K562 (cell line): ENCODE measurements around the gene PTPRU. TPM values are rescaled to one million over a fixed set of nuclear protein-coding genes. Genes with fewer than 3 reads are reported as not detected.

Experiments
- CAMTA2 ChIP-seq: fragments of 250-450 bp; sonication (Bioruptor Pico); conservative IDR thresholded peaks from 2 replicates; pipeline ENCODE4 v1.5.1; 2022
- EP400 ChIP-seq: fragments of 450-650 bp; IDR thresholded peaks from 2 replicates; pipeline ENCODE4 v1.6.1; 2017; ENCODE audit warnings: antibody characterized with exemption, mild to moderate bottlenecking, moderate library complexity
- SRSF1 ChIP-seq: fragments of 200-400 bp; formaldehyde crosslinking; IDR thresholded peaks from 2 replicates; pipeline ENCODE4 v1.6.1; 2017; ENCODE audit warnings: mild to moderate bottlenecking, low read depth, low read length, moderate library complexity
- TEAD1 ChIP-seq, 2 experiments: fragments of 450-650 bp in 1 of 2; sonication (generic) in 1 of 2; formaldehyde crosslinking; IDR thresholded peaks; 2 replicates each; pipeline versions ENCODE4 v1.4.0 to v1.8.0; 2020 to 2022; ENCODE audit warnings: mild to moderate bottlenecking in 2 of 2, missing genetic modification reagents in 1 of 2
- polyA plus RNA-seq, 8 experiments: library from polyadenylated mRNA; depleted of rRNA in 4 of 8; stranded (reverse) in 5 of 8; unstranded in 3 of 8; fragments of >200 nt; fragmentation: Nextera tagmentation in 2 of 8; fragmentation: Illumina TruSeq in 1 of 8; extraction: Ambion mirVana in 2 of 8; extraction: Trizol in 1 of 8; gene quantifications; 2 replicates each; pipeline versions ENCODE4 v1.2.1 to v1.2.3, GENCODE V29; 2011 to 2014; ENCODE audit warnings: inconsistent platforms in 1 of 8, missing spikeins in 1 of 8
- total RNA-seq, 7 experiments: library from RNA; depleted of rRNA in 6 of 7; stranded (reverse); fragments of >200 nt in 6 of 7; fragmentation: Illumina TruSeq in 2 of 7; extraction: Trizol in 2 of 7; gene quantifications; 2 replicates each; pipeline versions ENCODE4 v1.2.1 to v1.2.3, GENCODE V29; 2011 to 2021; ENCODE audit warnings: low replicate concordance in 1 of 7
- TF ChIP-seq, protein P1 (sequence below): fragments of 450-650 bp; IDR thresholded peaks from 2 replicates; pipeline ENCODE4 v1.6.1; 2016; ENCODE audit warnings: low read depth
- TF ChIP-seq, protein P2 (sequence below): fragments of 450-650 bp; IDR thresholded peaks from 2 replicates; pipeline ENCODE4 v1.6.1; 2016; ENCODE audit warnings: mild to moderate bottlenecking, moderate library complexity

The PTPRU gene
- total and polyA plus RNA-seq, 9 of the 15 experiments (the other 6 are each of a cell fraction or from before 2014, with no cell fraction given) = 0.01 to 2.9 (median 1.0) TPM

DNA sequence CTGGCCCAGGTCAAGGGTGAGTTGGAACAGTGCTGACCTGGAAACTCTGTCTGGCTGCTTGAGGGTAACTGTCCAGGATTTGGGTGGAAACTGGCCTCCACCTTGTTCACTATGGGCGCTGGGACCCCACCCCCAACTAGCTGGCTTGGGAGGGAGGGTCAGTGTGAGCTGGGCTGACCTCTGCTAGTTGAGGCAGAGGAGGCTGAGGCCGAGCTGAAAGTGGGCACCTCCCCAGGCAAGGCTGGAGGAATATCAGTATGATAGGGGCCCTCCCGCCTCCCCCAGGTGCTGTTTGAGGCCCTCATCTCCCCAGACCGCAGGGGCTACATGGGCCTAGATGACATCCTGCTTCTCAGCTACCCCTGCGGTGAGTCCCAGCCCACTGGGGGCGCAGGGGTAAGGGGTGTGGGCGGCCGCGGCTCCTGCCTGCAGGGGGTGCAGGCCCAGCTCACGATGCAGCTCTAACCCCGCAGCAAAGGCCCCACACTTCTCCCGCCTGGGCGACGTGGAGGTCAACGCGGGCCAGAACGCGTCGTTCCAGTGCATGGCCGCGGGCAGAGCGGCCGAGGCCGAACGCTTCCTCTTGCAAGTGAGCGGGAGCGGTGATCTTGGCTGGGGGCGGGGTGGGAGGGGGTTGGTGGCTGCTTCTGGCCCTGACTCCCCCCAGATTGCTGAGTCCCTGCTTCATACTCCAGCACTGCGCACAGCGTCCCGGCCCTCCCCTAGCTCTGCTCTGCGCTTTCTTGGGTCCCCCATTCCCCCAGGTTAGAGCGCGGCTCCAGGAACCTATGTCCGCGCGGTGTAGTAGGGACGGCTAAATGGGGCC, 22.9 kb downstream of the PTPRU start (continued):
- TF ChIP-seq, protein P1, sequence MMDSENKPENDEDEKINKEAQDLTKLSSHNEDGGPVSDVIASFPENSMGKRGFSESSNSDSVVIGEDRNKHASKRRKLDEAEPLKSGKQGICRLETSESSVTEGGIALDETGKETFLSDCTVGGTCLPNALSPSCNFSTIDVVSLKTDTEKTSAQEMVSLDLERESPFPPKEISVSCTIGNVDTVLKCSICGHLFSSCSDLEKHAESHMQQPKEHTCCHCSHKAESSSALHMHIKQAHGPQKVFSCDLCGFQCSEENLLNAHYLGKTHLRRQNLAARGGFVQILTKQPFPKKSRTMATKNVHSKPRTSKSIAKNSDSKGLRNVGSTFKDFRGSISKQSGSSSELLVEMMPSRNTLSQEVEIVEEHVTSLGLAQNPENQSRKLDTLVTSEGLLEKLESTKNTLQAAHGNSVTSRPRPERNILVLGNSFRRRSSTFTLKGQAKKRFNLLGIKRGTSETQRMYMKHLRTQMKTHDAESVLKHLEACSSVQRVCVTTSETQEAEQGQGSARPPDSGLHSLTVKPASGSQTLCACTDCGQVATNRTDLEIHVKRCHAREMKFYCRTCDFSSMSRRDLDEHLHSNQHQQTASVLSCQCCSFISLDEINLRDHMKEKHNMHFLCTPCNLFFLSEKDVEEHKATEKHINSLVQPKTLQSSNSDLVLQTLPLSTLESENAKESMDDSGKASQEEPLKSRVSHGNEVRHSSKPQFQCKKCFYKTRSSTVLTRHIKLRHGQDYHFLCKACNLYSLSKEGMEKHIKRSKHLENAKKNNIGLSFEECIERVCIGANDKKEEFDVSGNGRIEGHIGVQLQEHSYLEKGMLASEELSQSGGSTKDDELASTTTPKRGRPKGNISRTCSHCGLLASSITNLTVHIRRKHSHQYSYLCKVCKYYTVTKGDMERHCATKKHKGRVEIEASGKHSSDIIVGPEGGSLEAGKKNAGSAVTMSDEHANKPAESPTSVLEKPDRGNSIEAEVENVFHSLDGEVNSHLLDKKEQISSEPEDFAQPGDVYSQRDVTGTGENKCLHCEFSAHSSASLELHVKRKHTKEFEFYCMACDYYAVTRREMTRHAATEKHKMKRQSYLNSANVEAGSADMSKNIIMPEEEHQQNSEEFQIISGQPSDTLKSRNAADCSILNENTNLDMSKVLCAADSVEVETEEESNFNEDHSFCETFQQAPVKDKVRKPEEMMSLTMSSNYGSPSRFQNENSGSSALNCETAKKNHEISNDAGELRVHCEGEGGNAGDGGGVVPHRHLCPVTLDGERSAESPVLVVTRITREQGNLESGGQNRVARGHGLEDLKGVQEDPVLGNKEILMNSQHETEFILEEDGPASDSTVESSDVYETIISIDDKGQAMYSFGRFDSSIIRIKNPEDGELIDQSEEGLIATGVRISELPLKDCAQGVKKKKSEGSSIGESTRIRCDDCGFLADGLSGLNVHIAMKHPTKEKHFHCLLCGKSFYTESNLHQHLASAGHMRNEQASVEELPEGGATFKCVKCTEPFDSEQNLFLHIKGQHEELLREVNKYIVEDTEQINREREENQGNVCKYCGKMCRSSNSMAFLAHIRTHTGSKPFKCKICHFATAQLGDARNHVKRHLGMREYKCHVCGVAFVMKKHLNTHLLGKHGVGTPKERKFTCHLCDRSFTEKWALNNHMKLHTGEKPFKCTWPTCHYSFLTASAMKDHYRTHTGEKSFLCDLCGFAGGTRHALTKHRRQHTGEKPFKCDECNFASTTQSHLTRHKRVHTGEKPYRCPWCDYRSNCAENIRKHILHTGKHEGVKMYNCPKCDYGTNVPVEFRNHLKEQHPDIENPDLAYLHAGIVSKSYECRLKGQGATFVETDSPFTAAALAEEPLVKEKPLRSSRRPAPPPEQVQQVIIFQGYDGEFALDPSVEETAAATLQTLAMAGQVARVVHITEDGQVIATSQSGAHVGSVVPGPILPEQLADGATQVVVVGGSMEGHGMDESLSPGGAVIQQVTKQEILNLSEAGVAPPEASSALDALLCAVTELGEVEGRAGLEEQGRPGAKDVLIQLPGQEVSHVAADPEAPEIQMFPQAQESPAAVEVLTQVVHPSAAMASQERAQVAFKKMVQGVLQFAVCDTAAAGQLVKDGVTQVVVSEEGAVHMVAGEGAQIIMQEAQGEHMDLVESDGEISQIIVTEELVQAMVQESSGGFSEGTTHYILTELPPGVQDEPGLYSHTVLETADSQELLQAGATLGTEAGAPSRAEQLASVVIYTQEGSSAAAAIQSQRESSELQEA = no peak
- TF ChIP-seq TEAD1 (CRISPR knock-in tag; IDR thresholded peaks at IDR 0.05) (0 out of 4 replicates have a peak, but pooled peaks of 1 of the 2 experiments have one; percentile 44), SRSF1 (no peak), EP400 (no peak), CAMTA2 (CRISPR knock-in tag) (no peak)
- TF ChIP-seq, protein P2, sequence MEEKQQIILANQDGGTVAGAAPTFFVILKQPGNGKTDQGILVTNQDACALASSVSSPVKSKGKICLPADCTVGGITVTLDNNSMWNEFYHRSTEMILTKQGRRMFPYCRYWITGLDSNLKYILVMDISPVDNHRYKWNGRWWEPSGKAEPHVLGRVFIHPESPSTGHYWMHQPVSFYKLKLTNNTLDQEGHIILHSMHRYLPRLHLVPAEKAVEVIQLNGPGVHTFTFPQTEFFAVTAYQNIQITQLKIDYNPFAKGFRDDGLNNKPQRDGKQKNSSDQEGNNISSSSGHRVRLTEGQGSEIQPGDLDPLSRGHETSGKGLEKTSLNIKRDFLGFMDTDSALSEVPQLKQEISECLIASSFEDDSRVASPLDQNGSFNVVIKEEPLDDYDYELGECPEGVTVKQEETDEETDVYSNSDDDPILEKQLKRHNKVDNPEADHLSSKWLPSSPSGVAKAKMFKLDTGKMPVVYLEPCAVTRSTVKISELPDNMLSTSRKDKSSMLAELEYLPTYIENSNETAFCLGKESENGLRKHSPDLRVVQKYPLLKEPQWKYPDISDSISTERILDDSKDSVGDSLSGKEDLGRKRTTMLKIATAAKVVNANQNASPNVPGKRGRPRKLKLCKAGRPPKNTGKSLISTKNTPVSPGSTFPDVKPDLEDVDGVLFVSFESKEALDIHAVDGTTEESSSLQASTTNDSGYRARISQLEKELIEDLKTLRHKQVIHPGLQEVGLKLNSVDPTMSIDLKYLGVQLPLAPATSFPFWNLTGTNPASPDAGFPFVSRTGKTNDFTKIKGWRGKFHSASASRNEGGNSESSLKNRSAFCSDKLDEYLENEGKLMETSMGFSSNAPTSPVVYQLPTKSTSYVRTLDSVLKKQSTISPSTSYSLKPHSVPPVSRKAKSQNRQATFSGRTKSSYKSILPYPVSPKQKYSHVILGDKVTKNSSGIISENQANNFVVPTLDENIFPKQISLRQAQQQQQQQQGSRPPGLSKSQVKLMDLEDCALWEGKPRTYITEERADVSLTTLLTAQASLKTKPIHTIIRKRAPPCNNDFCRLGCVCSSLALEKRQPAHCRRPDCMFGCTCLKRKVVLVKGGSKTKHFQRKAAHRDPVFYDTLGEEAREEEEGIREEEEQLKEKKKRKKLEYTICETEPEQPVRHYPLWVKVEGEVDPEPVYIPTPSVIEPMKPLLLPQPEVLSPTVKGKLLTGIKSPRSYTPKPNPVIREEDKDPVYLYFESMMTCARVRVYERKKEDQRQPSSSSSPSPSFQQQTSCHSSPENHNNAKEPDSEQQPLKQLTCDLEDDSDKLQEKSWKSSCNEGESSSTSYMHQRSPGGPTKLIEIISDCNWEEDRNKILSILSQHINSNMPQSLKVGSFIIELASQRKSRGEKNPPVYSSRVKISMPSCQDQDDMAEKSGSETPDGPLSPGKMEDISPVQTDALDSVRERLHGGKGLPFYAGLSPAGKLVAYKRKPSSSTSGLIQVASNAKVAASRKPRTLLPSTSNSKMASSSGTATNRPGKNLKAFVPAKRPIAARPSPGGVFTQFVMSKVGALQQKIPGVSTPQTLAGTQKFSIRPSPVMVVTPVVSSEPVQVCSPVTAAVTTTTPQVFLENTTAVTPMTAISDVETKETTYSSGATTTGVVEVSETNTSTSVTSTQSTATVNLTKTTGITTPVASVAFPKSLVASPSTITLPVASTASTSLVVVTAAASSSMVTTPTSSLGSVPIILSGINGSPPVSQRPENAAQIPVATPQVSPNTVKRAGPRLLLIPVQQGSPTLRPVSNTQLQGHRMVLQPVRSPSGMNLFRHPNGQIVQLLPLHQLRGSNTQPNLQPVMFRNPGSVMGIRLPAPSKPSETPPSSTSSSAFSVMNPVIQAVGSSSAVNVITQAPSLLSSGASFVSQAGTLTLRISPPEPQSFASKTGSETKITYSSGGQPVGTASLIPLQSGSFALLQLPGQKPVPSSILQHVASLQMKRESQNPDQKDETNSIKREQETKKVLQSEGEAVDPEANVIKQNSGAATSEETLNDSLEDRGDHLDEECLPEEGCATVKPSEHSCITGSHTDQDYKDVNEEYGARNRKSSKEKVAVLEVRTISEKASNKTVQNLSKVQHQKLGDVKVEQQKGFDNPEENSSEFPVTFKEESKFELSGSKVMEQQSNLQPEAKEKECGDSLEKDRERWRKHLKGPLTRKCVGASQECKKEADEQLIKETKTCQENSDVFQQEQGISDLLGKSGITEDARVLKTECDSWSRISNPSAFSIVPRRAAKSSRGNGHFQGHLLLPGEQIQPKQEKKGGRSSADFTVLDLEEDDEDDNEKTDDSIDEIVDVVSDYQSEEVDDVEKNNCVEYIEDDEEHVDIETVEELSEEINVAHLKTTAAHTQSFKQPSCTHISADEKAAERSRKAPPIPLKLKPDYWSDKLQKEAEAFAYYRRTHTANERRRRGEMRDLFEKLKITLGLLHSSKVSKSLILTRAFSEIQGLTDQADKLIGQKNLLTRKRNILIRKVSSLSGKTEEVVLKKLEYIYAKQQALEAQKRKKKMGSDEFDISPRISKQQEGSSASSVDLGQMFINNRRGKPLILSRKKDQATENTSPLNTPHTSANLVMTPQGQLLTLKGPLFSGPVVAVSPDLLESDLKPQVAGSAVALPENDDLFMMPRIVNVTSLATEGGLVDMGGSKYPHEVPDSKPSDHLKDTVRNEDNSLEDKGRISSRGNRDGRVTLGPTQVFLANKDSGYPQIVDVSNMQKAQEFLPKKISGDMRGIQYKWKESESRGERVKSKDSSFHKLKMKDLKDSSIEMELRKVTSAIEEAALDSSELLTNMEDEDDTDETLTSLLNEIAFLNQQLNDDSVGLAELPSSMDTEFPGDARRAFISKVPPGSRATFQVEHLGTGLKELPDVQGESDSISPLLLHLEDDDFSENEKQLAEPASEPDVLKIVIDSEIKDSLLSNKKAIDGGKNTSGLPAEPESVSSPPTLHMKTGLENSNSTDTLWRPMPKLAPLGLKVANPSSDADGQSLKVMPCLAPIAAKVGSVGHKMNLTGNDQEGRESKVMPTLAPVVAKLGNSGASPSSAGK = no peak
